Adipocyte (in vitro differentiated cells): ENCODE results near the gene STEAP2.
A peak's percentile ranks its signal among the peaks of the same experiment; 100 is the strongest.

ENCODE experiments used
- DNase-seq: peaks from one replicate; pipeline ENCODE4 v3.0.0-alpha.2; 2015; ENCODE audit warnings: low read depth
- H3K27me3 ChIP-seq: replicated peaks from 2 replicates; pipeline ENCODE4 v1.7.0; 2013; ENCODE audit warnings: mild to moderate bottlenecking, low read length, moderate library complexity; ENCODE audit not compliant: control insufficient read depth, insufficient read depth
- H3K36me3 ChIP-seq: 2 replicates; pipeline ENCODE4 v1.7.0; 2013; ENCODE audit warnings: low read length, mild to moderate bottlenecking, moderate library complexity; ENCODE audit not compliant: control insufficient read depth, insufficient read depth, severe bottlenecking
- H3K4me1 ChIP-seq: 2 replicates; pipeline ENCODE4 v1.7.0; 2013; ENCODE audit warnings: mild to moderate bottlenecking, low read length, moderate library complexity; ENCODE audit not compliant: control insufficient read depth, insufficient read depth
- H3K4me3 ChIP-seq: 2 replicates; pipeline ENCODE4 v1.7.0; 2013; ENCODE audit warnings: mild to moderate bottlenecking, low read length, moderate library complexity
- H3K9ac ChIP-seq: 2 replicates; pipeline ENCODE4 v1.7.0; 2013; ENCODE audit warnings: mild to moderate bottlenecking, low read length, moderate library complexity
- H3K9me3 ChIP-seq: 2 replicates; pipeline ENCODE4 v1.7.0; 2013; ENCODE audit warnings: mild to moderate bottlenecking, low read length, moderate library complexity; ENCODE audit not compliant: control insufficient read depth

Gene STEAP2

GRCh38 chr7:90211391-90212148 is at the start of gene STEAP2:
STEAP2 (plus strand) TSS chr7:90211740; CDS start chr7:90225083, 13,343 bp downstream.
- peak; percentile 98 for DNase-seq
- Histone ChIP-seq H3K4me3 (peak within 1 kb of the TSS; percentile 87), H3K9ac (peak within 1 kb of the TSS; percentile 89), H3K27me3 (no peaks in the 10 kb centered on the region), H3K9me3 (no peaks in the 10 kb centered on the region), H3K4me1 (peaks cover 46% of the 10 kb centered on the region), H3K36me3 (no peaks in the 10 kb centered on the region)

- Histone ChIP-seq H3K9me3 (no peaks in the 10 kb centered on the region), H3K4me3 (no peak overlapping the region), H3K4me1 (no peaks in the 10 kb centered on the region), H3K36me3 (peaks cover 52% of the 10 kb centered on the region), H3K27me3 (no peaks in the 10 kb centered on the region), H3K9ac (no peak overlapping the region)
- no peak for DNase-seq
Measured at GRCh38 chr7:90163534-90163933, 48.0 kb upstream of the STEAP2 start.

- Histone ChIP-seq H3K9ac (no peak overlapping the region), H3K36me3 (peaks cover 45% of the 10 kb centered on the region), H3K4me1 (no peaks in the 10 kb centered on the region), H3K27me3 (no peaks in the 10 kb centered on the region), H3K4me3 (no peak overlapping the region), H3K9me3 (peaks cover 8% of the 10 kb centered on the region)
- no peak for DNase-seq
Measured at GRCh38 chr7:90165724-90166123, 45.8 kb upstream of the STEAP2 start.

- DNase-seq: no peak
- no peaks in the 10 kb centered on the region for H3K4me1 ChIP-seq
- peaks cover 8% of the 10 kb centered on the region for H3K9me3 ChIP-seq
- H3K27me3 ChIP-seq: no peaks in the 10 kb centered on the region
- no peak overlapping the region for H3K4me3 ChIP-seq
- no peak overlapping the region for H3K9ac ChIP-seq
- peaks cover 41% of the 10 kb centered on the region for H3K36me3 ChIP-seq
Measured at GRCh38 chr7:90166153-90166552, 45.4 kb upstream of the STEAP2 start.

GRCh38 chr7:90167361-90167760 is 44.2 kb upstream of the STEAP2 start:
- no peak for DNase-seq

GRCh38 chr7:90169891-90170290 is 41.6 kb upstream of the STEAP2 start:
- no peaks in the 10 kb centered on the region for H3K27me3 ChIP-seq
- H3K4me3 ChIP-seq: no peak overlapping the region
- no peaks in the 10 kb centered on the region for H3K4me1 ChIP-seq
- H3K36me3 ChIP-seq: peaks cover 4% of the 10 kb centered on the region
- H3K9me3 ChIP-seq: peaks cover 8% of the 10 kb centered on the region
- no peak for DNase-seq
- no peak overlapping the region for H3K9ac ChIP-seq

More at GRCh38 chr7:90167361-90167760, 44.2 kb upstream of the STEAP2 start:
- no peaks in the 10 kb centered on the region for H3K27me3 ChIP-seq
- no peak overlapping the region for H3K4me3 ChIP-seq
- H3K36me3 ChIP-seq: peaks cover 29% of the 10 kb centered on the region
- H3K9ac ChIP-seq: no peak overlapping the region
- H3K4me1 ChIP-seq: no peaks in the 10 kb centered on the region
- H3K9me3 ChIP-seq: peaks cover 8% of the 10 kb centered on the region

GRCh38 chr7:90172121-90172520 is 39.4 kb upstream of the STEAP2 start:
- Histone ChIP-seq H3K27me3 (no peaks in the 10 kb centered on the region), H3K9ac (no peak overlapping the region), H3K4me1 (no peaks in the 10 kb centered on the region), H3K9me3 (peaks cover 8% of the 10 kb centered on the region), H3K36me3 (no peaks in the 10 kb centered on the region), H3K4me3 (no peak overlapping the region)
- DNase-seq: no peak

GRCh38 chr7:90172624-90173023 is 38.9 kb upstream of the STEAP2 start:
- H3K4me3 ChIP-seq: no peak overlapping the region
- peaks cover 8% of the 10 kb centered on the region for H3K9me3 ChIP-seq
- H3K4me1 ChIP-seq: no peaks in the 10 kb centered on the region
- no peaks in the 10 kb centered on the region for H3K27me3 ChIP-seq
- no peak for DNase-seq
- H3K36me3 ChIP-seq: no peaks in the 10 kb centered on the region
- no peak overlapping the region for H3K9ac ChIP-seq

GRCh38 chr7:90173127-90173844 is 38.3 kb upstream of the STEAP2 start:
- peak; percentile 14 for DNase-seq
- no peaks in the 10 kb centered on the region for H3K27me3 ChIP-seq
- H3K4me3 ChIP-seq: no peak overlapping the region
- no peaks in the 10 kb centered on the region for H3K36me3 ChIP-seq
- H3K4me1 ChIP-seq: peaks cover 2% of the 10 kb centered on the region
- no peak overlapping the region for H3K9ac ChIP-seq
- H3K9me3 ChIP-seq: peaks cover 8% of the 10 kb centered on the region

GRCh38 chr7:90175667-90176066 is 35.9 kb upstream of the STEAP2 start:
- Histone ChIP-seq H3K36me3 (no peaks in the 10 kb centered on the region), H3K9me3 (no peaks in the 10 kb centered on the region), H3K27me3 (no peaks in the 10 kb centered on the region), H3K4me1 (peaks cover 25% of the 10 kb centered on the region), H3K9ac (no peak overlapping the region), H3K4me3 (no peak overlapping the region)
- DNase-seq: no peak

GRCh38 chr7:90176195-90176594 is 35.3 kb upstream of the STEAP2 start:
- Histone ChIP-seq H3K9ac (no peak overlapping the region), H3K4me1 (peaks cover 29% of the 10 kb centered on the region), H3K36me3 (no peaks in the 10 kb centered on the region), H3K4me3 (no peak overlapping the region), H3K9me3 (no peaks in the 10 kb centered on the region), H3K27me3 (no peaks in the 10 kb centered on the region)
- no peak for DNase-seq
